Endothelial cell of umbilical vein (primary cell): ENCODE results near the gene ITSN2. TPM values are rescaled to one million over a fixed set of nuclear protein-coding genes. Genes with fewer than 3 reads are reported as not detected.

ENCODE experiments used
- BruUV-seq: library from RNA; stranded (reverse); fragments of 400-500 nt; replicated peaks from 2 replicates; lab custom pipeline; 2021; lab: Mats Ljungman, UMichigan
- CTCF ChIA-PET: fragments of 300-600, 350-600 bp; sonication (Branson Sonifier 250); formaldehyde crosslinking; loops from one replicate; lab custom pipeline; 2021; ENCODE audit warnings: antibody characterized with exemption, inconsistent platforms; lab: Charles Lee
- POLR2A ChIA-PET: fragments of 300-600, 350-600 bp; sonication (Branson Sonifier 250); formaldehyde crosslinking; loops from one replicate; lab custom pipeline; 2021; ENCODE audit warnings: antibody characterized with exemption, inconsistent platforms; lab: Charles Lee
- DNase-seq: peaks from one replicate; pipeline ENCODE4 v3.0.0-alpha.2; 2011; ENCODE audit warnings: low read depth, low spot score
- FAIRE-seq: peaks from 2 replicates; lab custom pipeline; 2011; peaks lifted over from hg19 to GRCh38; lab: Jason Lieb, UNC
- H2AFZ ChIP-seq: 2 replicates; pipeline ENCODE4 v1.6.0; 2012; ENCODE audit warnings: low read depth, low read length, control low read depth, inconsistent platforms
- H3K27ac ChIP-seq: 2 replicates; pipeline ENCODE4 v1.5.1; 2011; ENCODE audit warnings: low read depth, mild to moderate bottlenecking, control low read depth, low read length, moderate library complexity; ENCODE audit not compliant: insufficient read depth
- H3K27me3 ChIP-seq, 2 experiments: 2 replicates each; pipeline versions ENCODE4 v1.6.0 to v1.6.1; 2011; ENCODE audit warnings: low read length in 2 of 2, mixed read lengths in 1 of 2; ENCODE audit not compliant: control insufficient read depth in 2 of 2, insufficient read depth in 2 of 2
- H3K36me3 ChIP-seq, 2 experiments: 2 replicates in 1 of 2; 3 replicates in 1 of 2; pipeline ENCODE4 v1.5.1; 2011; ENCODE audit warnings: low read length in 2 of 2, mild to moderate bottlenecking in 1 of 2, moderate library complexity in 1 of 2; ENCODE audit not compliant: control insufficient read depth in 2 of 2, insufficient read depth in 2 of 2; ENCODE audit errors: extremely low read depth in 1 of 2
- H3K4me1 ChIP-seq: 3 replicates; pipeline ENCODE4 v1.5.1; 2011; ENCODE audit warnings: mild to moderate bottlenecking, low read length; ENCODE audit not compliant: control insufficient read depth, insufficient read depth; ENCODE audit errors: extremely low read depth
- H3K4me2 ChIP-seq: 2 replicates; pipeline ENCODE4 v1.6.1; 2011; ENCODE audit warnings: low read length, control low read depth, mixed read lengths; ENCODE audit not compliant: insufficient read depth
- H3K4me3 ChIP-seq, 3 experiments: fragments of 200-600 bp in 1 of 3; sonication (generic), shearing (Covaris generic) in 1 of 3; replicated peaks in 1 of 3; 2 replicates each; pipeline ENCODE4 v1.5.1; 2011 to 2016; ENCODE audit warnings: control low read depth in 3 of 3, low read length in 3 of 3, mild to moderate bottlenecking in 2 of 3, inconsistent platforms in 1 of 3, low read depth in 1 of 3, moderate library complexity in 1 of 3; ENCODE audit not compliant: insufficient read depth in 1 of 3
- H3K79me2 ChIP-seq: 2 replicates; pipeline ENCODE4 v1.6.0; 2012; ENCODE audit warnings: low read length, inconsistent platforms; ENCODE audit not compliant: control insufficient read depth, insufficient read depth
- H3K9ac ChIP-seq: replicated peaks from 2 replicates; pipeline ENCODE3; 2011; ENCODE audit warnings: low read length, control low read depth; ENCODE audit not compliant: insufficient read depth; ENCODE audit errors: extremely low read depth
- H3K9me1 ChIP-seq: replicated peaks from 3 replicates; pipeline ENCODE4 v1.6.0; 2011; ENCODE audit warnings: mild to moderate bottlenecking, low read length; ENCODE audit not compliant: control insufficient read depth, insufficient read depth; ENCODE audit errors: extremely low read depth
- H3K9me3 ChIP-seq: replicated peaks from 2 replicates; pipeline ENCODE4 v1.5.1; 2012; ENCODE audit warnings: low read length, inconsistent platforms; ENCODE audit not compliant: control insufficient read depth, insufficient read depth
- H4K20me1 ChIP-seq: replicated peaks from 2 replicates; pipeline ENCODE3; 2011; ENCODE audit warnings: mild to moderate bottlenecking, low read length; ENCODE audit not compliant: control insufficient read depth, insufficient read depth; ENCODE audit errors: extremely low read depth
- CTCF ChIP-seq, 2 donors: IDR thresholded peaks; 1 replicate in 1 of 2; 2 replicates in 1 of 2; pipeline ENCODE4 v1.5.1; 2011; ENCODE audit warnings: low read length in 2 of 2, mild to moderate bottlenecking in 2 of 2, moderate library complexity in 2 of 2, control low read depth in 1 of 2, inconsistent platforms in 1 of 2, low read depth in 1 of 2; ENCODE audit not compliant: insufficient read depth in 1 of 2; ENCODE audit errors: extremely low read depth in 1 of 2
- EZH2 ChIP-seq: IDR thresholded peaks from 2 replicates; pipeline ENCODE4 v1.6.1; 2012; ENCODE audit warnings: borderline replicate concordance, low read depth, mild to moderate bottlenecking, moderate library complexity, low read length, inconsistent platforms; ENCODE audit not compliant: severe bottlenecking
- JUN ChIP-seq: IDR thresholded peaks from 2 replicates; pipeline ENCODE4 v1.6.1; 2011; ENCODE audit warnings: borderline replicate concordance, low read depth; ENCODE audit not compliant: insufficient read length, insufficient read depth
- POLR2A ChIP-seq: IDR thresholded peaks from 2 replicates; pipeline ENCODE4 v1.6.1; 2012; ENCODE audit warnings: low read depth, mild to moderate bottlenecking, control low read depth, low read length
- POLR2AphosphoS5 ChIP-seq: IDR thresholded peaks from 2 replicates; pipeline ENCODE4 v1.6.1; 2012; ENCODE audit warnings: low read depth, mild to moderate bottlenecking, control low read depth, low read length, moderate library complexity; ENCODE audit not compliant: insufficient read depth
- dilution Hi-C: fragments of 300-500 bp; cut with MboI; formaldehyde crosslinking; loops from one replicate; pipeline ENCODE4 v1.15.0; 2019; ENCODE audit warnings: low sequenced_read_pairs; ENCODE audit not compliant: extremely low pct_ligation_motif_present
- intact Hi-C: fragments of 100-400 bp; cut with micrococcal nuclease; formaldehyde crosslinking; loops from one replicate; pipeline ENCODE4 v1.10.0; 2022
- polyA plus RNA-seq, 4 experiments: library from polyadenylated mRNA; depleted of rRNA in 3 of 4; stranded (reverse) in 3 of 4; unstranded in 1 of 4; fragments of >200 nt; gene quantifications; 2 replicates each; pipeline versions ENCODE4 v1.2.1 to v1.2.3, GENCODE V29; 2011 to 2012; ENCODE audit warnings: missing spikeins in 1 of 4
- total RNA-seq: library from RNA; stranded (reverse); gene quantifications from 2 replicates; pipeline ENCODE4 v1.2.3, GENCODE V29; 2021

ITSN2 gene
- total and polyA plus RNA-seq, 2 donors (not counting 3 experiments of a cell fraction or from before 2014, with no cell fraction given) = 30.5 to 56.8 TPM

GRCh38 chr2:24400207-24400907 lies 40.0 kb upstream of the ITSN2 start:
- Histone ChIP-seq H3K27ac (no peak overlapping the region), H3K36me3 (no peaks in the 10 kb centered on the region), H3K9me1 (no peaks in the 10 kb centered on the region), H3K79me2 (no peaks in the 10 kb centered on the region), H3K9me3 (no peaks in the 10 kb centered on the region), H3K4me1 (no peaks in the 10 kb centered on the region), H3K4me2 (no peak overlapping the region), H3K27me3 (peaks cover 2 to 5% of the 10 kb centered on the region in 2 experiments), H3K4me3 (no peak overlapping the region), H2AFZ (no peak overlapping the region), H3K9ac (no peak overlapping the region), H4K20me1 (no peaks in the 10 kb centered on the region)
- FAIRE-seq = no peak
- DNase-seq = no peak
- intact Hi-C loops (no loop called here), dilution Hi-C loops (no loop called here)
- no TSS peak for BruUV-seq
- ChIA-PET CTCF (interaction anchor here (1.2 to 3.4 kb wide), 2 partner anchors 9 to 10 kb away, joined by 3 to 11 read pairs; no protein-coding TSS in a partner anchor), POLR2A (interaction anchor here (0.7 kb wide), 1 partner anchor 42 kb away, joined by 3 read pairs; no protein-coding TSS in a partner anchor)
- TF ChIP-seq CTCF (IDR thresholded peaks at IDR 0.05; ENCODE audit: extremely low read depth in 1 of 2, insufficient read depth in 1 of 2, low read depth in 1 of 2, low read length in 2 of 2) (no peak), POLR2AphosphoS5 (no peak), EZH2 (no peak), JUN (no peak), POLR2A (no peak)
